Measurements from ENCODE around the gene ITPRIPL1. TPM values are rescaled to one million over a fixed set of nuclear protein-coding genes. Genes with fewer than 3 reads are reported as not detected.

Gene ITPRIPL1
- total RNA-seq, 4 donors from 2014 or later: 0.75 to 2.1 (median 0.82) TPM; not detected in 1

DNA sequence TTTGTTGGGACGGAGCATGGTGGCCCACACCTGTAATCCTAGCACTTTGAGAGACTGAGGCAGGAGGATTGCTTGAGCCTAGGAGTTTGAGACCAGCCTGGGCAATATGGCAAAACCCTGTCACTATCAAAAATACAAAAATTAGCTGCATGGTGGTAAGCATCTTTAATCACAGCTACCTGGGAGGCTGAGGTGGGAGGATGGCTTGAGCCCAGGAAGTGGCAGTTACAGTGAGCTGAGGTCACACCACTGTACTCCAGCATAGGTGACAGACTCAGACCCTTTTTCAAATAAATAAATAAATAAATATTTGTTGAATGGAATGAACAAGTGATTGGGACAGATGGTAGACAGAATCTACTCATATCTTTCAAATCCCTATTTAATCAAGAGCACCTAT lies 5.7 kb upstream of the ITPRIPL1 start:
- no peak overlapping the region for H3K27ac ChIP-seq
- H3K36me3 ChIP-seq: no peaks in the 10 kb centered on the region
- in situ Hi-C loops (cut with MboI; ENCODE audit: low sequenced_read_pairs in 4 of 4): loop anchor here in 2 of 4 donors (25.0 kb wide), 1 partner anchor 193 kb away; the partner anchor contains the start of gene NEURL3 (in 2 of the 2)
- TF ChIP-seq CTCF (IDR thresholded peaks at IDR 0.05 in 4 of 5, conservative IDR thresholded peaks at IDR 0.05 in 1 of 5) (no peak), POLR2A (IDR thresholded peaks at IDR 0.05) (no peak)
- H3K4me3 ChIP-seq: no peak overlapping the region
- H3K4me1 ChIP-seq: peaks cover 8 to 16% of the 10 kb centered on the region in 2 donors
- ATAC-seq (no peak), DNase-seq (no peak)
- H3K9me3 ChIP-seq: no peaks in the 10 kb centered on the region
- peaks cover 42 to 61% (median 55%) of the 10 kb centered on the region in 3 donors for H3K27me3 ChIP-seq
- intact Hi-C loops (cut with DNase I; ENCODE audit: low total_unique reads): no loop called here

DNA sequence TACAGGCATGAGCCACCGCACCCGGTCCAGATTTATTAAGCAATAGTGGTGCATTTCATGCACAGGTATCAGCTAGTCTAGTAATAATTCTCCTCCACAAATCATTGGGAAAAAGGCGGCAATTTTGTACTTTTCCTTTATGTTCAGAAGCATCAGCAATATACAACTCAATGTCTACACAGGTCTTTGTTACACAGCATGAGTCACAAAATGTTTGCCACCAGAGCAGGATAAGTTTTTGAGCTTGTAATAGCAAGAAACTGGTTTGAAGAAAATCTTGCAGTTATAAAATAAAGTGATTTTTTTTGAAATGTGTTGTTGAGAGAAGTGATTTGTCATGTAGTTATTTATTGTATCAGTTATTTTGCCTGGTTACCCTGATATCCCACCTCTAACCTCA lies 4.8 kb upstream of the ITPRIPL1 start:
- DNase-seq (no peak), ATAC-seq (no peak)
- Histone ChIP-seq H3K9me3 (no peaks in the 10 kb centered on the region), H3K27me3 (peaks cover 49 to 68% (median 63%) of the 10 kb centered on the region in 3 donors), H3K27ac (no peak overlapping the region), H3K36me3 (no peaks in the 10 kb centered on the region), H3K4me3 (peak overlapping the region in 1 of 4 donors; percentile 66), H3K4me1 (peaks cover 8 to 18% of the 10 kb centered on the region in 2 donors)
- TF ChIP-seq CTCF (IDR thresholded peaks at IDR 0.05 in 4 of 5, conservative IDR thresholded peaks at IDR 0.05 in 1 of 5): no peak
- intact Hi-C loops (cut with DNase I; ENCODE audit: low total_unique reads) (no loop called here), in situ Hi-C loops (cut with MboI; ENCODE audit: low sequenced_read_pairs in 4 of 4) (loop anchor here in 2 of 4 donors (25.0 kb wide), 1 partner anchor 192 kb away; the partner anchor contains the start of gene NEURL3 (in 2 of the 2))

GRCh38 chr2:96320728-96321622 lies 4.1 kb upstream of the ITPRIPL1 start:
- no peak for DNase-seq

DNA sequence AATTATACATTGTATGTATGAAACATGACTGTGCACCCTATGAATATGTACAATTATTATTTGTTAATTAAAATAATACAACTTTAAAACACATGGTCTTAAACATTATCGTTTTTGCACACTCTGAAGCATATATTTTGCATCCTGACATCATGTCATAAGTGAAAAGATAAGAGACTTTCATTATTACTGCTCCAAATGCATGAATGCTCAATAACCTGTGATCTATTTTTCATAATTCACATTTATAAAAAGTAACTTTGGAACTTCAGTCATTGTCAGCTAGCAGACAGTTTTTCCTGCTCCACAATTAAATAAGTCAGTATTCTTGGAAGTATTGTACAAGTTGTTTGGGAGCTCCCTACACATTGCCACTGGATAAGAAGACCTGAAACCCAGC lies 1.3 kb upstream of the ITPRIPL1 start:
- Histone ChIP-seq H3K36me3 (no peaks in the 10 kb centered on the region), H3K9me3 (no peaks in the 10 kb centered on the region), H3K27me3 (peaks cover 49 to 66% (median 65%) of the 10 kb centered on the region in 3 donors), H3K4me3 (no peak overlapping the region), H3K4me1 (peaks cover 8 to 19% of the 10 kb centered on the region in 2 donors), H3K27ac (no peak overlapping the region)
- DNase-seq (no peak), ATAC-seq (no peak)
- in situ Hi-C loops (cut with MboI; ENCODE audit: low sequenced_read_pairs in 4 of 4) (loop anchor here in 2 of 4 donors (25.0 kb wide), 1 partner anchor 188 kb away; the partner anchor contains the start of gene NEURL3 (in 2 of the 2)), intact Hi-C loops (cut with DNase I; ENCODE audit: low total_unique reads) (no loop called here)
- no peak for TF ChIP-seq CTCF (IDR thresholded peaks at IDR 0.05 in 4 of 5, conservative IDR thresholded peaks at IDR 0.05 in 1 of 5)

More at GRCh38 chr2:96320728-96321622, 4.1 kb upstream of the ITPRIPL1 start:
- Histone ChIP-seq H3K27ac (peak overlapping the region in 3 of 4 donors; percentile 50 to 60 (median 57)), H3K27me3 (peaks cover 49 to 74% (median 68%) of the 10 kb centered on the region in 3 donors), H3K36me3 (no peaks in the 10 kb centered on the region), H3K4me3 (peak overlapping the region; percentile 52 to 72 (median 64)), H3K9me3 (no peaks in the 10 kb centered on the region), H3K4me1 (peaks cover 8 to 19% of the 10 kb centered on the region in 2 donors)
- intact Hi-C loops (cut with DNase I; ENCODE audit: low total_unique reads) (no loop called here), in situ Hi-C loops (cut with MboI; ENCODE audit: low sequenced_read_pairs in 4 of 4) (loop anchor here in 2 of 4 donors (25.0 kb wide), 1 partner anchor 191 kb away; the partner anchor contains the start of gene NEURL3 (in 2 of the 2))
- peak; percentile 43 to 57 for ATAC-seq
- TF ChIP-seq POLR2A (IDR thresholded peaks at IDR 0.05) (no peak), CTCF (IDR thresholded peaks at IDR 0.05 in 4 of 5, conservative IDR thresholded peaks at IDR 0.05 in 1 of 5) (no peak)

Data from gastrocnemius medialis (tissue), 4 donors.